HK-2 (cell line): ENCODE data around the gene TDRD1.
"Not testable (repeated sequence)": the region's sequence is repeated elsewhere in the genome, so short reads cannot be mapped to it uniquely, and the experiment has no call there.

Experiments used
- DNase-seq: peaks from one replicate; pipeline ENCODE4 v3.0.0-alpha.2; 2018; ENCODE audit not compliant: unreplicated experiment

The TDRD1 gene, protein sequence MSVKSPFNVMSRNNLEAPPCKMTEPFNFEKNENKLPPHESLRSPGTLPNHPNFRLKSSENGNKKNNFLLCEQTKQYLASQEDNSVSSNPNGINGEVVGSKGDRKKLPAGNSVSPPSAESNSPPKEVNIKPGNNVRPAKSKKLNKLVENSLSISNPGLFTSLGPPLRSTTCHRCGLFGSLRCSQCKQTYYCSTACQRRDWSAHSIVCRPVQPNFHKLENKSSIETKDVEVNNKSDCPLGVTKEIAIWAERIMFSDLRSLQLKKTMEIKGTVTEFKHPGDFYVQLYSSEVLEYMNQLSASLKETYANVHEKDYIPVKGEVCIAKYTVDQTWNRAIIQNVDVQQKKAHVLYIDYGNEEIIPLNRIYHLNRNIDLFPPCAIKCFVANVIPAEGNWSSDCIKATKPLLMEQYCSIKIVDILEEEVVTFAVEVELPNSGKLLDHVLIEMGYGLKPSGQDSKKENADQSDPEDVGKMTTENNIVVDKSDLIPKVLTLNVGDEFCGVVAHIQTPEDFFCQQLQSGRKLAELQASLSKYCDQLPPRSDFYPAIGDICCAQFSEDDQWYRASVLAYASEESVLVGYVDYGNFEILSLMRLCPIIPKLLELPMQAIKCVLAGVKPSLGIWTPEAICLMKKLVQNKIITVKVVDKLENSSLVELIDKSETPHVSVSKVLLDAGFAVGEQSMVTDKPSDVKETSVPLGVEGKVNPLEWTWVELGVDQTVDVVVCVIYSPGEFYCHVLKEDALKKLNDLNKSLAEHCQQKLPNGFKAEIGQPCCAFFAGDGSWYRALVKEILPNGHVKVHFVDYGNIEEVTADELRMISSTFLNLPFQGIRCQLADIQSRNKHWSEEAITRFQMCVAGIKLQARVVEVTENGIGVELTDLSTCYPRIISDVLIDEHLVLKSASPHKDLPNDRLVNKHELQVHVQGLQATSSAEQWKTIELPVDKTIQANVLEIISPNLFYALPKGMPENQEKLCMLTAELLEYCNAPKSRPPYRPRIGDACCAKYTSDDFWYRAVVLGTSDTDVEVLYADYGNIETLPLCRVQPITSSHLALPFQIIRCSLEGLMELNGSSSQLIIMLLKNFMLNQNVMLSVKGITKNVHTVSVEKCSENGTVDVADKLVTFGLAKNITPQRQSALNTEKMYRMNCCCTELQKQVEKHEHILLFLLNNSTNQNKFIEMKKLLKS

DNA sequence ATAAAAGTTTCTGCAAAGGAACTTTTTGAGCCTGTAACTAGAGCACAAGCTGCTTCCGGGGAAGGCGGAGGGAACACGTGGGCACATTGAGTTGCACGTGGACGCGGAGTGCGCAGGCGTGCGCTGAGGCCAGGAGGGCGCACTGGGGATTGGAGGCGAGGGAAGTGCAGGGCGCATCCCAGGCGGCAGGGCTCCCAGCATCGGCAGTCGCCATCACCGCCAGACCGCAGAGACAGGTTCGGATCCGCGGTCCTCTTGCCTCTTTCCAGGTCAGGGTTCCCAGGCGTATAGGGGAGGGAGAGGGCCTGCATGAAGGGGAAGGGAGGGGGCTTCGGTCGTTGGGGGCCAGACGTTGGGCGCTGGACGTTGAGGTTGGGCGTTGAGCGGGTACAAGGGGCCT is at the start of gene TDRD1:
TSS of gene TDRD1 (plus strand) at position 206 of the 400 bp plus-strand sequence. CDS start 8,479 bp downstream, outside the sequence.
- DNase-seq, result no peak

DNA sequence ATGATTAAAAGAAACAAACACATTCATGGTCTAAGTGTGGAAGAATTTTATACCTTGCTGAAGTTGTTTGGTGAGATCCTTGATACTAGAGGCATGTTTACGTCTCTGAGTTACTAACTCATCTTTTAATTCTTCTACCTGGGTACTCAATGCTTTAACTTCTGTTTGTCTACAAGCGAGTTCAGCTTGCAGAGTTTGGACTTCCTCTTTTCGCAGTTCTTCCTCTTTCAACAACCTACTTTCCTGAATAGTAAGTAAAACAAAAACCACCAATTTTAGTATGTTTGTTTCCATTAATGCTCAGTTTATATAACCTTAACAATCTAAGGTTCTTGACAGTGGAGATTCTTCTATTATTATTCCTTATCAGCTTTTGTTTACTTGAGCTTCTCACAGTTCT is 48.1 kb upstream of the TDRD1 start:
- DNase-seq, result no peak

DNA sequence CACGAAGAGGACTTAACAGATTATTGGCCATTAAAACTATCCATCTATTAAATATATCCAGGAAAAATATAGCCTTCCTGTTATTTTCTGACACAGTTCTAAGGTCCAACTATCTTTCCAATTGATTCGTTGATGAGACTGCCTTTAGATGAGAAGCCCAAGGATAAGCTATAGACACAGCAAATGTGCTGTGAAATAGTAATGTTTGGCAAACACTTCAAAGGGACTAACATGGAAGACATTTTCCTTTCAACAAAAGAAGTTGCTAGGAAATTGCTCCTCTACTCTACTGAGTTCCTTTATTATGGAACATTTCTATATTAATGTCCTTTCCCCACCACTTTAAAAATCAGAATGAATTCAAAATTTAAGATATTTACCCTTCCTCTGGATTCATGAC is 43.7 kb upstream of the TDRD1 start:
- DNase-seq, result no peak

DNA sequence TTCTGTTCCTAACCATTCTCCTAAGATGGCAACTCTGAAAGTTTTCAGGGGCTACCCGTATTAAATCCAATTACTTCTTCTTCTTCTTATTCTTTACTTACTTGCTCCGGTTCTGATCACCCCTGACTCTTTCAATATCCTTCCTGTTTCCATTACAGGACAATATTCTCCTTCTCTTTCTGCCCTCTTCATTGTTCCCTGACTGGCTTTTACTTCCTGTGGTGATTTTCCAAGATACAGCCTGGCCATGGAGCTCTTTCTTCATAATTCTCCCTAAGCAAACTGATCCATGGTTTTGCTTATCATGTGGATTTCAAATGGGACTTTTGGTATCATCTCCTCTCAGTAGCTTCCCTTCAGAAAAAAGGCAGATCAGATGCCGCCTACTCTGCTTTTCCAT is 40.6 kb upstream of the TDRD1 start:
- DNase-seq, result no peak

DNA sequence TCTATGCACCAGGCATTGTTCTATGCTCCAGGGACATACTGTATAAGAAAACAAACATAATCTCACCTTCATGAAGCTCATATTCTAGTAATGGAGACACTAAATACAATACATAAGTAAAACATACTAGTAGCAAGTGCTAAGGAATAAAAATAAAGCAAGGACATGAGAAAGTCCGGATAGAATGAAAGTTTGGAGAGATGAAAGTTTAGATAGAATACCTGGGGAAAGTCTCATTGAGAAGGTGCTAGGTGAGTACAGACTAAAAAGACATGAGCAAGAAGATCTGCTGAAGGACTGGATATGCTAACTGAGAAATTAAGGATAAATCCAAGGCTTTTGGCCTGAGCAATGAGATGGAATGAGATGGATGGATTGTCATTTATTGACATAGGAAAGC is 39.1 kb upstream of the TDRD1 start:
- DNase-seq, result no peak

DNA sequence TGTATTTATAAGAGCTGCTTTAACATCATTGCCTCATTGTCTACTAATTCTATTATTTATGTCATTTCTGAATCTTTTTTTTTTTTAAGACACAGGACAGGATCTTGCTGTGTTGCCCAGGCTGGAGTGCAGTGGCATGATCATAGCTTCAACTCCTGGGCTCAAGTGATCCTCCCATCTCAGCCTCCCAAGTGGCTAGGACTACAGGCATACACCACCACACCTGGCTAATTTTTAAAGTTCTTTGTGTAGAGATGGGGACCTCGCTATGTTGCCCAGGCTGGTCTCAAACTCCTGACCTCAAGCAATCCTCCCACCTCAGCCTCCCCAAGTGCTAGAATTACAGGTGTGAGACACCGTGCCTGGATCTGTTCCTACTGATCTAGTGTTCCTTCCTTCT is 38.3 kb upstream of the TDRD1 start:
- DNase-seq, result not testable (repeated sequence)

DNA sequence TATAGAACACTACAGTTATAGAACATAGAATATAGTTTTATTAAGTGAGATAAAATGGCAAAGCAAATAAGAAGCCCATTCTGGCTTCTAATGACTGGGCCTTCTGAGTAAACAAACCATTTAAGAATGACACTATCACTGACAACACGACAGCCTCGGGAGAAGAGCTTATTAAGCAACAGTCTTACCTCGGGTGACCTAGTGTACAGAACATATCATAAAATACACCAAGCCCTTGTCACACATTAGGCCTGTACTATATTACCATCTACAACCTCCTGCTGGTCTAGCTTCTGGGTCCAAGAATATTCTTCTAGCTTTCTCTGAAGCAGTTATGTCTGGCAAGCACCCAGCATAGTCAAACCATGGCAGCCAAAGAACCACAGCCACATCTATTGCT is 37.1 kb upstream of the TDRD1 start:
- no peak for DNase-seq

DNA sequence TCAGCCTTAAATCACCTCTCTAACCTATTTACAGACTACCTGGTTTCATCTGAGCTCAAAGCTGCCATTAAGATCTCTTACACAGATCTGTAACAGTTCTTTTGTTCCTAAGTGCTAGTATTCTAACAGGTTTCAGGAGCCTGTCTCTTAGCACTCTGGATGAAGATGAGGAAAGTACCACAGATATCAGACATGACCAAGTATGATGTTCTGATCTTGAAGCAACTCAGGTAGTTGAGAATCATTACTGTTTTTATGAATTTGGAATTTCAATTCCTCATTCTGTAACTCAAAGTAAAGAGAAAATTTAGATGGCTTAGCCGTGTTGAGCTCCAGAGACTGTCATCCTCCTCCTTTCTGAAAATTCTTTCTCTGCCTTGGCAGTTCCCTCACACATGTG is 36.0 kb upstream of the TDRD1 start:
- DNase-seq, result no peak

DNA sequence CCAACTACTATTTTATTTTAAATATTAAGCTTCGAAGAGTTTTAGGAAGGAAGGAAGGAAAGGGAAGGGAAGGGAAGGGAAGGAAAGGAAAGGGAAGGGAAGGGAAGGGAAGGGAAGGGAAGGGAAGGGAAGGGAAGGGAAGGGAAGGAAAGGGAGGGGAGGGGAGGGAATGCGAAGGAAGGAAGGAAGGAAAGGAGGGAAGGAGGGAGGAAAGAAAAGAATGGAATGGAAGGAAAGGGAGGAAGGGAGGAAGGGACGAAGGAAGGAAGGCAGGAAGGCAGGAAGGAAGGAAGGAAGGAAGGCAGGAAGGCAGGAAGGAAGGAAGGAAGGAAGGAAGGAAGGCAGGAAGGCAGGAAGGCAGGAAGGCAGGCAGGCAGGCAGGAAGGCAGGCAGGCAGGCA is 29.7 kb upstream of the TDRD1 start:
- not testable (repeated sequence) for DNase-seq

DNA sequence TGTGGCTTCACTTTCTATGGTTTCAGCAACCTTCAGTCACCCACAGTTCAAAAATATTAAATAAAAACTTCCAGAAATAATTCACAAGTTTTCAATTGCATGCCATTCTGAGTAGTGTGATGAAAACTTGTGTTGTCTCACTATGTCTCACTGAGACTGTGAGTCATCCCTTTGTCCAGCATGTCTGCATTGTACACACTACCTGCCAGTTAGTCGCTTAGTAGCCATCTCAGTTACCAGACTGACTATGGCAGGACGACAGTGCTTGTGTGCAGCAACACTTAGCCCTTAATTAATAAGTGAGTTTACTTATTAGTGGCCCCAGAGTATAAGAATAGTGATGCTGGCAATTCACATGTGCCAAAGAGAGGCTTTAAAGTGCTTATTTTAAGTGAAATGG is 27.7 kb upstream of the TDRD1 start:
- peak; percentile 21 for DNase-seq

DNA sequence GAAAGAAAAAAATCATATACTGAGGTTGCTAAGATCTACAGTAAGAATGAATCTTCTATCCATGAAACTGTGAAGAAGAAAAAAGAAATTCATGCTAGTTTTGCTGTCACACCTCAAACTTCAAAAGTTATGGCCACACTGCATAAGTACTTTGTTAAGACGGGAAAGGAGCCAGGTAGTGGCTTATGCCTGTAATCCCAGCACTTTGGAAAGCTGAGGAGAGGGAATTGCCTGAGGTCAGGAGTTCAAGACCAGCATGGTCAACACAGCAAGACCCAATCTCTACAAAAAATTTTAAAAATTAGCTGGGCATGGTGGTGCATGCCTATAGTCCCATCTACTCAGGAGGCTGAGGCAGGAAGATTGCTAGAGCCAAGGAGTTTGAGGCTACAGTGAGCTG is 27.3 kb upstream of the TDRD1 start:
- DNase-seq, result no peak

DNA sequence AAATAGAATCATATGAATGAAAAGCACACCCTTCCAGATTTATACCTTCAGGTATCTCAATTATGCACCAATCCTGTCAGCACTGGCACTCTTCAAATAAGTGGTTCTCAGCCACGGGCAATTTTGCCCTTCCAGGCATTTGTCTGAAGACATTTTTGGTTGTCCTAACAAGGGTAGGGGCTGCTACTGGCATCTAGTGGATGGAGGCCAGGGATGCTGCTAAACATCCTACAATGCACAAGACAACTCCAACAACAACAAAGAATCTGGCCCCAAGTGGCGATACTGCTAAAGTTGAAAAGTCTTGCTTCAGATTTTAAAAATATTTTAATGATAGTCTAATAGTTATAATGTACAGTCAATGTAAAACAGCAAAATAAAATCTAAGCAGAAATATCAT is 21.2 kb upstream of the TDRD1 start:
- DNase-seq, result no peak

DNA sequence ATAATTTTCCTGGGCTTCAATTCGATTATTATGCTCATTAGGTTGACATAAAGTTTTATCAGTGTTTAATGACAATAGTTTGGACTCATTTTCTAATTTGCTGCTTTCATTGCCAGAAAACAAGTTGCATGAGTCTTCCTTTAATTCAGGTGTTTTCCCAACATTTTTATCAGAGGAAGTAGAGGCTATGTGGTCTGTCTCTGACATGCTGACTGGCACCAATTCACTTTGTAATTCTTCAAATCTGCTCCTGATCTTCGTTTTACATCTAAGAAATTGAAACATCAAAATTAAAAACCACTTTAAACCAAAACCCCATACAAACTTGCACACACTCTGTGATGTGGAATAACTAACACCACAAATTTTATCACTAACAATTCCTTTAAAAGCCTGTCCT is 16.1 kb upstream of the TDRD1 start:
- no peak for DNase-seq

DNA sequence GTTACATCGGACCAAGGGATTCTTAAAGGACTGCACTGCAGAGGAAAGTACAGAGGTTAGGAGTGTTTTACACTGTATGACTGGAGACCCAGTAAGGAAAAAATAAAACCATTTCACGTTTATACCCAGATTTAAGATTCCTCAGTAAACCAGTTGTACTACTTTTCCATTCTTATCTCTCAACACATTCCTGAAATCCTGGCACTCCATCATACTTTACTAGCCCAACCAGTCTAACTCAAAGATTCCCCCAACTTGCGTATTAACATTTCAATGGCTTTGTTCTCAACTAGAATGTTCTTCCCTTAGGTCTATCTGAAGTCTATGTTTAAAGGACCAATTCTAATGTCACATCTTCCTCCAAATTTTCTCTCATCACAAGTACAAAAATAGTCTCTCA is 13.1 kb upstream of the TDRD1 start:
- DNase-seq, result no peak

DNA sequence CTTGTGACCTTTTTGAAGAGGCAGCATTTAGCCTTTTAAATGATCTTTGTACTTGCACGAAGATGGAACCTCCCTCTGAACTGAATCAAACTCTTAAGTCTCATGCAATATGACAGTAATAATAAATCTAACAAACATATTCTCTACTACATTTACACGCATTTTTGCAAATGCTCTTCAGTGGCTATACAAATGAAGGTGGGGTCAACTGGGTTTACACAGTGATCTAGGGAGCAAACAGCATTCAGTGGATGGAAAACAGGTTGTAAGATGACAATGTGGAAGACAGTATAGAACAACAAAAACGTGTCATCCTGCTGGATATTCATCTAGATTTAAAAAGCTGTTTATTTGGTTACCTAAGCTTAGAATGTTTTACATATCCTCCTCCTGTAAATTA is 12.7 kb upstream of the TDRD1 start:
- no peak for DNase-seq

DNA sequence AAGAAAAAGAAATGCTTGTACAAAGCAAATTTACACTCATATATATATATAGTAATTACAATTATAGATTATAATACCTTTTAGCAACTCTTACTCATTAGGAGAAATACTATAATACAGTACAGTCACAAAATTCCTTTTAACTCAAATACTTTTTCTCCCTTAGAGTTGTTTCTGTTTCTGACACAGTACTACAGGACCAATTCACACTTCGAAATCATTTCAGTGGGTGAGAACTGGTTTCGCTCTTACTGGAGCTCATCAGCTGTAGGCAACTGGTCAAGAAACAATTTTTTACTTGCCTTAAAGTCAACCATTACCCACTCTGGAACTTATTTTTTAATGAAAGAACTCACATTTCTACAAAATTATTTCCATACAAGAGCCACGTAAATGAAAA is 11.2 kb upstream of the TDRD1 start:
- DNase-seq, result no peak

DNA sequence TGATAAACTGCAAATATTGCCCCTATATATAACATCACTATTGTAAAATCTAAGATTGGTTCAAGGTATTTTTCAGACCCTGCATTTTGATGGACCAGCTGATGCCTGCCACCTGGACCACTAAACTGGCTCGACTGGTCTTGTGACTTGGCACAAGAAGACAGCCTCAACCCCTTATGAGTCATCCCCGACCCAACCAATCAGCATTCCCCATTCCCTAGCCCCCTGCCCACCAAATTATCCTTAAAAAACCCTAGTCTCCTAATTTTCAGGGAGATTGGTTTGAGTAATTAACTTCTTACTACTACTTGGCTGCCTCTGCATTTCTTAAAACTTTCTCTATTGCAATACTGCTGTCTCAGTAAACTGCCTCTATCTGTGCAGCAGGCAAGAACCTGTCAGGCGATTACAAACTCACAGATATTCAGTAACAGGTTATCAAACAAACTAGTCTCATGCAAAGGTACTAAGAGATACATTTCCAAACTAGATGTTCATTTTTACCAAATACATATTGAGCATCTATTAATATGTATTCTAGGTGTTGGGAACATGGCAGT is 10.6 kb upstream of the TDRD1 start:
- DNase-seq, result no peak

DNA sequence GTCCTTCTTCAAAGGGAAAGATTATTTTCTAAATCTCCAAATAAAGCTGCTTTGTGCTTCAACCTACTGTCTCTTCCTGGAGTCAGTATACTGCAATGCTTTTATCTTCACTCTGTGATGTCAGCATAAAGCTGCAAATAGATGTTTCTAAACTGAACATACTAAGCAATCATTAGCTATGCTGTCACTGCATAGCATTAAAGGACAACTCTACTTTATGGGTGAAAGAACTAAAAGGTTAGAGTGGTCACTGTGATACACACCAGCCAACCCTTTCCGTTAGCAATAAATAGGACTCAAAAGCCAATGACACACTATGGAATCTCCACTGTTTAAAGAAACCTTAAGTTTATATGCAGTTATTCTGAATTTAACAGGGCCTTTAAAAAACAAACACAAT is 6.9 kb upstream of the TDRD1 start:
- DNase-seq, result no peak

DNA sequence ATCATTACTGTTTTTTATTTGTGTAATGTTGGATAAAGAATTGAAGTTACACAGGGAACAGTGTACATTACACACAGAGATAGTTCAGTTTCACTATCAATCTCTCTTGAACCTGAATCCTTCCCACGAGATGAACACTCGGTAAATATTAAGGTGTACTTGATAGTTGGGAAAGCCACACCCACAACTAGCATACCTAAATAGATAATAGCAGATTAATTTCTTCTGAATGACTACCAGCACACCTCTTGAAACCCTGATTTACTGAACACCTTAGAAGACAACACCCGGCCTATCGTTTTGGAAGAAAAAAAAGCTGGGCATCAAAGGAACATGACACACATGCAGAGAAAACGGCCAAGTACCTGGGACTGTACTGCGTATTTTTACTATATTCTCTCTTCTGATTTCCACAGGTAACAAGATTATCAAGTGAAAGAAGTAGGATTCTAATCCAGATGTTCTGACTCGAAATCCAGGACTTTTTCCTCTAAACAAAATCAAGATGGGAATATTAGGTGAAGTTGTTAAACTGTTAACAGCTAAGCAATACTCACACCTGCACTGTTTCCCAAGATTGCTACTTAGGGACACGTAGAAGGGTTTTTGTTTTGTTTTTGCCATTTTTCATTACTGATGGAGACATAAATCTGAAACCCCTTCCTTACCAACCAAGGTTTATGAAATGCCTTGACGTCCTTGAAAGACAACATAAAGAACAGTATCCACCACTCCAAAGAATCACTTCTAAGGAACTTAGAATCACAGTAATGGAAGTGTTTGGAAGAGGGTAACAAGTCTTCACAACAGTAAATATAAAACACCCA is 6.2 kb upstream of the TDRD1 start:
- no peak for DNase-seq

DNA sequence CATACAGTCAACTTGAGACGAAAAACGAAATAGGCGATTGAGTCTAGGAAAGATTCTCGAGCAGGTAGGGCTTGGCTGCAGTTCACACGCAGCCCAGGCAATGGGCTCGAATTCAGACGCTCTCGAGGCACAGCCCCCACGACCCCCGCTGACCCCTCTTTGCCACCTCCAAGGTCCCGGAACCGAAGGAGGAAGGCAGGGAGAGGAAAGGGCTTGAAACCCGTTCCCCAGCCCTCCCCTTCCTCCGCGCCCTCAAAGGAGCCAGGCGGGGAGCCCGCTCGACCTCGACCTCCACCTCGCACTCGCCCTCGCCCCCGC is 5.6 kb upstream of the TDRD1 start:
- DNase-seq, result no peak

DNA sequence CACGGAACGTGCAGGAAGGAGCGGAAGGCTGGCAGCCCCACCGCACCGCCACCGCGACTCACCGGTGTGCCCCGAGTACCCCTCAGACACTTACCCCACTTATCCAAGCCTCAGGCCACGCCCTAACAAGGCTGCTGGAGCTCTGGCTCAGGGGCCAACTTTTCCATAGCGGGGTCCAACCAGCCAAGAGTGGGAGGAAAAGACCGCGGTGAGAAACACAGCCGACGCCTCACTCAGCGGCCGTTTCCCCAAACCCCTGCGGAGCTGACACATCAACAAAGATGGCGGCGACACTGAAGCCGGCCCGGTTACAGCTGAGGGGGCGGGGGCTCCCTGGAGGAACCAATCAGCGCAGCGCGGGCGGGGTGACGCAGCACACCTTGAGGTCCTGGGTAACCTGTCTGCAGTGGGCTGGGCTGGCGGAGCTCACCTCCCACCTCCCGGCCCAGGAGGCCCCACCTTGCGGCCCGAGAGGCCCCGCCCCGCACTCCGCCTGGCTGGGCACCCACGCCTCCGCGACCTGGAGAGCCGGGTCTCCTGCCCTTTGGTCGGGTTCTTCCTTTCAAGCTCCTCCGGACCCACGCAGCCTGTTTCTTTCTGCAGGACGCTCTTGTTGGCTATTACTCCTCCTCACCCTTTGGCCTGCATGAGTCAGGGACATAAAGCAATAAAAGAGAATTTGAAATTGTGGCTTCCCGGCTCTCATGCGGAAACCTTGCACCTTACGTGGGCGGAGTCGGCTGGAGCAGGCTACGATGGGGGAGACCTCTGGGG is 5.0 kb upstream of the TDRD1 start, which contains the start of gene CCDC186:
TSS of gene CCDC186 (minus strand) at position 283 of the 774 bp plus-strand sequence. CDS start 10,935 bp downstream, outside the sequence.
- DNase-seq, result peak; percentile 99
